ENCODE measurements around the gene POFUT1. TPM values are rescaled to one million over a fixed set of nuclear protein-coding genes. Genes with fewer than 3 reads are reported as not detected.

Gene POFUT1
- total RNA-seq, 1 donor from 2014 or later = 60.6 TPM

DNA sequence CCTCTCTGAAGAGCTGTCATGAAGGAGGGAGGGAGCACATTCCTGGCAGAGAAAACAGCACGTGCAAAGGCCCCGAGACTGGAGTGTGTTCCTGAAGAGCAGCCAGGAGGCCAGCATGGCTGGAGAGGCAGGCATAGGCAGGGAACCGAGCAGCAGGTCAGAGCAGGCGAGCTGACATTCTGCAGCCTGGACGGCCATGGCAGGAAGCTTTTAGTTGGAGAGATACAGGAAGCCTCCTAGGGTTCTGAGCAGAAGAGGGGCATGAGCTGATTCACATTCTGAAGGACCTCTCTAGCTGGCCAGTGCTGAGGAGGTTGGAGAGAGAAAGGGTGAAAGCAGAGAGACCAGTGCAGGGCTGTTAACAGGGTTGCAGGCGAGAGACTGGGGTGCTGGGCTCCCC lies 29.7 kb downstream of the POFUT1 start:
- Mint-ChIP-seq H3K36me3 (ENCODE audit: low read depth, unreplicated experiment) (peaks cover 20% of the 10 kb centered on the region), H3K27me3 (ENCODE audit: low read depth, unreplicated experiment) (peaks cover 2% of the 10 kb centered on the region), H3K9me3 (ENCODE audit: unreplicated experiment) (no peaks in the 10 kb centered on the region), H3K4me3 (ENCODE audit: unreplicated experiment) (no peak overlapping the region), H3K4me1 (ENCODE audit: low read depth, unreplicated experiment) (no peaks in the 10 kb centered on the region), H3K27ac (ENCODE audit: unreplicated experiment) (no peak overlapping the region)
- Histone ChIP-seq H3K79me2 (ENCODE audit: insufficient read depth, low read length) (no peaks in the 10 kb centered on the region), H2AFZ (ENCODE audit: low read depth, low read length) (no peak overlapping the region), H4K20me1 (ENCODE audit: insufficient read depth, low read length) (no peaks in the 10 kb centered on the region), H3K4me3 (ENCODE audit: insufficient read depth, low read depth, low read length) (no peak overlapping the region), H3K27me3 (ENCODE audit: insufficient read depth, low read length) (no peaks in the 10 kb centered on the region), H3K9ac (ENCODE audit: low read length) (no peak overlapping the region), H3K4me1 (ENCODE audit: insufficient read depth, low read length) (no peaks in the 10 kb centered on the region), H3K27ac (ENCODE audit: low read depth, low read length) (no peak overlapping the region), H3K4me2 (ENCODE audit: low read length) (no peak overlapping the region), H3K9me3 (ENCODE audit: insufficient read depth, low read depth, low read length) (no peaks in the 10 kb centered on the region), H3K36me3 (ENCODE audit: insufficient read depth, low read length) (peaks cover 7% of the 10 kb centered on the region)
- FAIRE-seq (no peak), DNase-seq (ENCODE audit: low read depth) (no peak)
- TF ChIP-seq EZH2 (IDR thresholded peaks at IDR 0.05; ENCODE audit: insufficient read depth, low read length) = no peak
- TF ChIP-seq, protein P1, sequence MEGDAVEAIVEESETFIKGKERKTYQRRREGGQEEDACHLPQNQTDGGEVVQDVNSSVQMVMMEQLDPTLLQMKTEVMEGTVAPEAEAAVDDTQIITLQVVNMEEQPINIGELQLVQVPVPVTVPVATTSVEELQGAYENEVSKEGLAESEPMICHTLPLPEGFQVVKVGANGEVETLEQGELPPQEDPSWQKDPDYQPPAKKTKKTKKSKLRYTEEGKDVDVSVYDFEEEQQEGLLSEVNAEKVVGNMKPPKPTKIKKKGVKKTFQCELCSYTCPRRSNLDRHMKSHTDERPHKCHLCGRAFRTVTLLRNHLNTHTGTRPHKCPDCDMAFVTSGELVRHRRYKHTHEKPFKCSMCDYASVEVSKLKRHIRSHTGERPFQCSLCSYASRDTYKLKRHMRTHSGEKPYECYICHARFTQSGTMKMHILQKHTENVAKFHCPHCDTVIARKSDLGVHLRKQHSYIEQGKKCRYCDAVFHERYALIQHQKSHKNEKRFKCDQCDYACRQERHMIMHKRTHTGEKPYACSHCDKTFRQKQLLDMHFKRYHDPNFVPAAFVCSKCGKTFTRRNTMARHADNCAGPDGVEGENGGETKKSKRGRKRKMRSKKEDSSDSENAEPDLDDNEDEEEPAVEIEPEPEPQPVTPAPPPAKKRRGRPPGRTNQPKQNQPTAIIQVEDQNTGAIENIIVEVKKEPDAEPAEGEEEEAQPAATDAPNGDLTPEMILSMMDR (IDR thresholded peaks at IDR 0.05; ENCODE audit: insufficient read depth, low read depth, low read length) = no peak

DNA sequence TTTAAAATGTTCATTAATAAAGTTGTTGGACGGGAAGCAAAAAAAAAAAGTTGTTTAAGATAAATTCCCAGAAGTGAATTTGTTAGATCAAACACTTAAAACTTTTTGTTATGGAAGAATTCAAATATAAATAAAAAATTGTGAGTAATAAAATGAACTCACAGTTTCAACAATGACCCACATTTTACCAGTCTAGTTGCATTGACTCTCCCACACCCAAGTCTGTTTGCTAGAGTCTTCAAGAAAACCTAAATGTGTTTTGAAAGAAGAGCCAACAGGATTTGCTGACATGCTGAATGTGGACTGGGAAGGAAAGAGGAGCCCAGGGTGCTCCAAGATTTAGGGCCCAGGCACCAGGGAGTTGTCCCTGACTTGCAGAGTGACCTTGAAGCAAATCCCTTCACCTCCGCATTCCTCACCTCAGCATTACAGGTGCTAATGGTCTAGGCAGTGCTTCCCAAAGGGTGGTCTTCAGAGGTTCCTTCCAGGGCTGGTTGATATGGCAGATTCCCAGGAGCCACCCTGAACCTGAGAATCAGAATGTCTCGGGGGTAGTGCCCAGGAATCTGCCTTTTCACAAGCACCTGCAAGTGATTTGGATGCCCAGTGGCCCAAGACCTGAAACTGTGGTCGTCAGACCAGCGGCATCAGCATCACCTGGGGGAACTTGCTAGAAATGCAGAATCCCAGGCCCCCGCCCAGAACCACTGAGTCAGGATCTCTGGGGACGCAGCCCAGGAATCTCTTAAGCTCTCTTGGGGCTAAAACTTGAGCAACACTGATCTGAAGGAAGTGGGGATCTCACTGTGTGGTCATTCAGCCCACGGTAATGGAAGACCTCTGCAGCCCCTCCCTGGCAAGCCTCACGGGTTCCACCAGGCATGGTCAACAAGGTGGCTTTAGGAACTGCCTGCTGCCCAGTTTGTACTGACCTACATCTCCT lies 31.1 kb downstream of the POFUT1 start:
- H3K36me3 ChIP-seq (ENCODE audit: insufficient read depth, low read length) = peaks cover 2% of the 10 kb centered on the region
- H3K4me3 ChIP-seq (ENCODE audit: insufficient read depth, low read depth, low read length) = no peak overlapping the region
- TF ChIP-seq, protein P1 (IDR thresholded peaks at IDR 0.05; ENCODE audit: insufficient read depth, low read depth, low read length) = no peak
- TF ChIP-seq EZH2 (IDR thresholded peaks at IDR 0.05; ENCODE audit: insufficient read depth, low read length) = no peak
- no peak overlapping the region for H2AFZ ChIP-seq (ENCODE audit: low read depth, low read length)
- no peak for DNase-seq (ENCODE audit: low read depth)
- no peaks in the 10 kb centered on the region for H3K4me1 ChIP-seq (ENCODE audit: insufficient read depth, low read length)
- H3K4me2 ChIP-seq (ENCODE audit: low read length) = no peak overlapping the region
- Mint-ChIP-seq H3K27ac (ENCODE audit: unreplicated experiment) (no peak overlapping the region), H3K4me1 (ENCODE audit: low read depth, unreplicated experiment) (no peaks in the 10 kb centered on the region), H3K4me3 (ENCODE audit: unreplicated experiment) (no peak overlapping the region), H3K27me3 (ENCODE audit: low read depth, unreplicated experiment) (peaks cover 6% of the 10 kb centered on the region), H3K36me3 (ENCODE audit: low read depth, unreplicated experiment) (peaks cover 10% of the 10 kb centered on the region), H3K9me3 (ENCODE audit: unreplicated experiment) (no peaks in the 10 kb centered on the region)
- H3K79me2 ChIP-seq (ENCODE audit: insufficient read depth, low read length) = no peaks in the 10 kb centered on the region
- FAIRE-seq = no peak
- H3K27me3 ChIP-seq (ENCODE audit: insufficient read depth, low read length) = no peaks in the 10 kb centered on the region
- H3K9ac ChIP-seq (ENCODE audit: low read length) = no peak overlapping the region
- H3K27ac ChIP-seq (ENCODE audit: low read depth, low read length) = no peak overlapping the region
- no peaks in the 10 kb centered on the region for H3K9me3 ChIP-seq (ENCODE audit: insufficient read depth, low read depth, low read length)
- no peaks in the 10 kb centered on the region for H4K20me1 ChIP-seq (ENCODE audit: insufficient read depth, low read length)

DNA sequence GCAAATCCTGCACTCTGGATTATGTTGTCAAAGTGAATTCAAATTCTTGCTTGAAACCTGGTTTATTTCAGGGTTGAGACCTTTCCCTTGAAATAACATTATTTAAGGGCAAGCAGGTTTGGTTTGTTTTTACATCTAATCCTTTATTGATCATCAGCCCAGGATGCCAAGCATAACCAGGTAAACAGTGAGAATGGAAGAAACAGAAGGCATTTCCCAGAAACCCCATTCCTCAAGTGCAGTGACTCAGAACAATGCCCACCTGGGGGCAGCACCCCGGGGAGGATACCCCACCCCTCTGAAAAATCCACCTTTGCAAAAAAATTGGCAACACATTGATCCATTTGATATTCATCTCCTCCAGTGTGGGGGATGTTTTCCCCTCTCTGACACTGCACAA lies 32.5 kb downstream of the POFUT1 start:
- H3K36me3 ChIP-seq (ENCODE audit: insufficient read depth, low read length) = peaks cover 2% of the 10 kb centered on the region
- H2AFZ ChIP-seq (ENCODE audit: low read depth, low read length) = no peak overlapping the region
- peaks cover 9% of the 10 kb centered on the region for H3K36me3 Mint-ChIP-seq (ENCODE audit: low read depth, unreplicated experiment)
- H3K4me3 Mint-ChIP-seq (ENCODE audit: unreplicated experiment) = no peak overlapping the region
- TF ChIP-seq, protein P1 (IDR thresholded peaks at IDR 0.05; ENCODE audit: insufficient read depth, low read depth, low read length) = no peak
- no peak for TF ChIP-seq EZH2 (IDR thresholded peaks at IDR 0.05; ENCODE audit: insufficient read depth, low read length)
- H3K79me2 ChIP-seq (ENCODE audit: insufficient read depth, low read length) = no peaks in the 10 kb centered on the region
- peaks cover 6% of the 10 kb centered on the region for H3K27me3 Mint-ChIP-seq (ENCODE audit: low read depth, unreplicated experiment)
- no peak for DNase-seq (ENCODE audit: low read depth)
- H3K4me1 ChIP-seq (ENCODE audit: insufficient read depth, low read length) = no peaks in the 10 kb centered on the region
- no peak overlapping the region for H3K4me2 ChIP-seq (ENCODE audit: low read length)
- H4K20me1 ChIP-seq (ENCODE audit: insufficient read depth, low read length) = no peaks in the 10 kb centered on the region
- H3K4me3 ChIP-seq (ENCODE audit: insufficient read depth, low read depth, low read length) = no peak overlapping the region
- no peak overlapping the region for H3K27ac Mint-ChIP-seq (ENCODE audit: unreplicated experiment)
- FAIRE-seq = no peak
- H3K9me3 Mint-ChIP-seq (ENCODE audit: unreplicated experiment) = no peaks in the 10 kb centered on the region
- no peaks in the 10 kb centered on the region for H3K4me1 Mint-ChIP-seq (ENCODE audit: low read depth, unreplicated experiment)
- no peak overlapping the region for H3K9ac ChIP-seq (ENCODE audit: low read length)
- H3K27ac ChIP-seq (ENCODE audit: low read depth, low read length) = no peak overlapping the region
- no peaks in the 10 kb centered on the region for H3K9me3 ChIP-seq (ENCODE audit: insufficient read depth, low read depth, low read length)
- no peaks in the 10 kb centered on the region for H3K27me3 ChIP-seq (ENCODE audit: insufficient read depth, low read length)

Measured in astrocyte (in vitro differentiated cells and primary cell).